NOMO-1 treated with DMSO at 0.1 percent for 48 hours (cell line): ENCODE results near the gene SUCLG2.
"Not testable (repeated sequence)": the region's sequence is repeated elsewhere in the genome, so short reads cannot be mapped to it uniquely, and the experiment has no call there.

Experiments used
- DNase-seq: peaks from one replicate; lab custom pipeline; 2025; ENCODE audit not compliant: unreplicated experiment; lab: John Stamatoyannopoulos, UW

The SUCLG2 gene

GRCh38 chr3:67614195-67614594 lies 40.2 kb downstream of the SUCLG2 start:
- no peak for DNase-seq

- DNase-seq, result no peak
Measured at GRCh38 chr3:67610458-67610857, 44.0 kb downstream of the SUCLG2 start.

GRCh38 chr3:67609709-67610108 lies 44.7 kb downstream of the SUCLG2 start:
- DNase-seq, result no peak

- no peak for DNase-seq
Measured at GRCh38 chr3:67608034-67608433, 46.4 kb downstream of the SUCLG2 start.

- DNase-seq, result no peak
Measured at GRCh38 chr3:67605377-67605776, 49.0 kb downstream of the SUCLG2 start.

- DNase-seq, result no peak
Measured at GRCh38 chr3:67602816-67603215, 51.6 kb downstream of the SUCLG2 start.

- DNase-seq, result no peak
Measured at GRCh38 chr3:67601919-67602608, 52.3 kb downstream of the SUCLG2 start.

- DNase-seq, result no peak
Measured at GRCh38 chr3:67601385-67601784, 53.0 kb downstream of the SUCLG2 start.

GRCh38 chr3:67599821-67600220 lies 54.6 kb downstream of the SUCLG2 start:
- no peak for DNase-seq

- no peak for DNase-seq
Measured at GRCh38 chr3:67598814-67599556, 55.4 kb downstream of the SUCLG2 start.

GRCh38 chr3:67595424-67595823 lies 59.0 kb downstream of the SUCLG2 start:
- no peak for DNase-seq

- DNase-seq, result no peak
Measured at GRCh38 chr3:67593761-67594234, 60.6 kb downstream of the SUCLG2 start.

- no peak for DNase-seq
Measured at GRCh38 chr3:67592057-67592456, 62.4 kb downstream of the SUCLG2 start.

GRCh38 chr3:67587811-67588210 lies 66.6 kb downstream of the SUCLG2 start:
- no peak for DNase-seq

- no peak for DNase-seq
Measured at GRCh38 chr3:67587301-67587700, 67.1 kb downstream of the SUCLG2 start.

GRCh38 chr3:67584608-67585007 lies 69.8 kb downstream of the SUCLG2 start:
- DNase-seq, result not testable (repeated sequence)

- no peak for DNase-seq
Measured at GRCh38 chr3:67580430-67581000, 73.9 kb downstream of the SUCLG2 start.

GRCh38 chr3:67578416-67578815 lies 76.0 kb downstream of the SUCLG2 start:
- DNase-seq, result no peak

- DNase-seq, result no peak
Measured at GRCh38 chr3:67576441-67576840, 78.0 kb downstream of the SUCLG2 start.

GRCh38 chr3:67569324-67569723 lies 85.1 kb downstream of the SUCLG2 start:
- no peak for DNase-seq

- no peak for DNase-seq
Measured at GRCh38 chr3:67567893-67568292, 86.5 kb downstream of the SUCLG2 start.

- no peak for DNase-seq
Measured at GRCh38 chr3:67564973-67565372, 89.4 kb downstream of the SUCLG2 start.
